Stimulated activated naive CD8-positive, alpha-beta T cell treated with anti-CD3 and anti-CD28 coated beads, Interleukin-15, amount 100 ng/mL, for 72 hours (primary cell): ENCODE results near the gene EVPL.
"Not testable (repeated sequence)": the region's sequence is repeated elsewhere in the genome, so short reads cannot be mapped to it uniquely, and the experiment has no call there.

Experiments used
- ATAC-seq: fragments of 150-1000 bp; cut with Tn5 transposase; 2 replicates; pipeline ENCODE4 v1.10.0; 2021; ENCODE audit warnings: mild to moderate bottlenecking, moderate library complexity
- DNase-seq, 2 donors: peaks; one replicate each; pipeline ENCODE4 v3.0.0; 2021 to 2022
- H3K27ac Mint-ChIP-seq, 2 donors: one replicate each; pipeline ENCODE4 v1.8.0; 2022; ENCODE audit warnings: mild to moderate bottlenecking in 2 of 2, mixed read lengths in 2 of 2, moderate library complexity in 2 of 2
- H3K27me3 Mint-ChIP-seq: one replicate; pipeline ENCODE4 v1.8.0; 2022; ENCODE audit warnings: mixed read lengths
- H3K4me1 Mint-ChIP-seq: one replicate; pipeline ENCODE4 v1.8.0; 2022; ENCODE audit warnings: mild to moderate bottlenecking, mixed read lengths
- H3K4me3 Mint-ChIP-seq, 2 donors: one replicate each; pipeline ENCODE4 v1.8.0; 2022; ENCODE audit warnings: mild to moderate bottlenecking in 2 of 2, mixed read lengths in 2 of 2, moderate library complexity in 1 of 2
- H3K9me3 Mint-ChIP-seq, 2 donors: one replicate each; pipeline ENCODE4 v1.8.0; 2022; ENCODE audit warnings: mixed read lengths in 2 of 2

EVPL gene

GRCh38 chr17:75976175-75976848 lies 50.8 kb downstream of the EVPL start:
- Mint-ChIP-seq H3K4me1 (peaks cover 46% of the 10 kb centered on the region), H3K9me3 (no peaks in the 10 kb centered on the region), H3K4me3 (peak overlapping the region in 1 of 2 donors; percentile 22), H3K27me3 (no peaks in the 10 kb centered on the region), H3K27ac (no peak overlapping the region)
- DNase-seq: no peak
- ATAC-seq: no peak

GRCh38 chr17:75975757-75976174 lies 51.3 kb downstream of the EVPL start:
- H3K4me3 Mint-ChIP-seq: peak overlapping the region in 1 of 2 donors; percentile 5
- no peak overlapping the region for H3K27ac Mint-ChIP-seq
- H3K4me1 Mint-ChIP-seq: peaks cover 41% of the 10 kb centered on the region
- ATAC-seq (no peak), DNase-seq (no peak)
- no peaks in the 10 kb centered on the region for H3K27me3 Mint-ChIP-seq
- no peaks in the 10 kb centered on the region for H3K9me3 Mint-ChIP-seq

- not testable (repeated sequence) for H3K9me3 Mint-ChIP-seq, DNase-seq, H3K27me3 Mint-ChIP-seq, ATAC-seq, H3K27ac Mint-ChIP-seq, H3K4me3 Mint-ChIP-seq
- H3K4me1 Mint-ChIP-seq: peaks cover 36% of the 10 kb centered on the region
Observed at GRCh38 chr17:75975187-75975586, 51.9 kb downstream of the EVPL start.

- H3K27me3 Mint-ChIP-seq: no peaks in the 10 kb centered on the region
- DNase-seq (no peak), ATAC-seq (no peak)
- H3K4me1 Mint-ChIP-seq: peaks cover 3% of the 10 kb centered on the region
- H3K4me3 Mint-ChIP-seq: no peak overlapping the region
- H3K9me3 Mint-ChIP-seq: no peaks in the 10 kb centered on the region
- peak overlapping the region in 1 of 2 donors; percentile 27 for H3K27ac Mint-ChIP-seq
Observed at GRCh38 chr17:75970626-75971025, 56.5 kb downstream of the EVPL start.

- Mint-ChIP-seq H3K27ac (no peak overlapping the region), H3K4me1 (no peaks in the 10 kb centered on the region), H3K9me3 (no peaks in the 10 kb centered on the region), H3K27me3 (no peaks in the 10 kb centered on the region), H3K4me3 (no peak overlapping the region)
- ATAC-seq (no peak), DNase-seq (no peak)
Observed at GRCh38 chr17:75970011-75970523, 57.0 kb downstream of the EVPL start.

GRCh38 chr17:75969044-75969443 lies 58.1 kb downstream of the EVPL start:
- H3K27me3 Mint-ChIP-seq, DNase-seq, H3K27ac Mint-ChIP-seq, H3K4me1 Mint-ChIP-seq, ATAC-seq, H3K4me3 Mint-ChIP-seq, H3K9me3 Mint-ChIP-seq: not testable (repeated sequence)

GRCh38 chr17:75965468-75965867 lies 61.6 kb downstream of the EVPL start:
- no peak overlapping the region for H3K27ac Mint-ChIP-seq

GRCh38 chr17:75959839-75960511 lies 67.1 kb downstream of the EVPL start:
- ATAC-seq (no peak), DNase-seq (no peak)
- no peaks in the 10 kb centered on the region for H3K27me3 Mint-ChIP-seq
- H3K4me1 Mint-ChIP-seq: peaks cover 8% of the 10 kb centered on the region
- no peak overlapping the region for H3K27ac Mint-ChIP-seq
- H3K9me3 Mint-ChIP-seq: no peaks in the 10 kb centered on the region
- H3K4me3 Mint-ChIP-seq: no peak overlapping the region

More at GRCh38 chr17:75965468-75965867, 61.6 kb downstream of the EVPL start:
- Mint-ChIP-seq H3K9me3 (no peaks in the 10 kb centered on the region), H3K27me3 (no peaks in the 10 kb centered on the region), H3K4me3 (no peak overlapping the region), H3K4me1 (peaks cover 8% of the 10 kb centered on the region)
- DNase-seq (no peak), ATAC-seq (no peak)

GRCh38 chr17:75959051-75959838 lies 67.9 kb downstream of the EVPL start:
- H3K27ac Mint-ChIP-seq: no peak overlapping the region
- H3K27me3 Mint-ChIP-seq: no peaks in the 10 kb centered on the region
- H3K9me3 Mint-ChIP-seq: no peaks in the 10 kb centered on the region
- peaks cover 8% of the 10 kb centered on the region for H3K4me1 Mint-ChIP-seq
- DNase-seq (no peak), ATAC-seq (no peak)
- H3K4me3 Mint-ChIP-seq: no peak overlapping the region
